ENCODE measurements around the gene TIMP1.

The TIMP1 gene

DNA sequence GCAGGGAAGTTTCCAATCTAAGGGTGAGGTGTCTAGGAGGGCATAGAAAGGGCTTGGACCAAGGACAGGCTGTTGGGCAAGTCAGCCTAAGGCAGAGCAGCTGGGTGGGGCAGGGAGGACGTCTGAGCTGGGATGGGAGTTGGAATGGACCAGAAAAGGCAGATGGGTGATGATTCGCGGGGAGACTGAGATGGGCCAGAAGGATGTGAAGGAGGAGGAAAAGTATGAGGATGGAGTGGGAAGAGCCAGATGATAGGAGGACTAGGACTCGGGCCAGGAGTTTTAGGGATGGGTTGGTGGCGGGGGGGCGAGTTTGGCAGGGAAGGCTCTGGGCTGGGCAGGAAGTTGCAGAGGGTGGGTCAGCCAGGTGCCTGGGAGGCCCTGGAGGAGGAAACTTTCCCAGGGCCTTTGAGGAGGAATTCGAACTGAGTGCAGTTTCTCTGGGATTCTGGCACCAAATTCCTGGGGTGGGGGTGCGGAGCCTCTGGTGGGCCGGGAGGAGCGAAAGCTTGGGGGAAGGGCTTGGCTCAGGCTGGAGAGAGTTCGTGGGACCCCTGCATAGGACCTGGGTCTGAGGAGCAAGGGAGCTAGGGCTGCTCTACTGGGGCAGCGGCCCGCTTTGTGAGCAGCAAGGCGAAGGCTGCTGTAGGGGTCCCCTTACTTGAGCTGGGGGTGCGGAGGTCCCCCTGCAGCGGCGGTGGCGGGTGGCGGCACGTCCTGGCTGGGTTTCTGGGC lies 8.7 kb upstream of the TIMP1 start:
- no peak for DNase-seq (ENCODE audit: low read depth in 2 of 3, low spot score in 2 of 3)

- DNase-seq (ENCODE audit: low read depth in 2 of 3, low spot score in 2 of 3), result no peak
These were observed 8.1 kb upstream of the TIMP1 start for GRCh38 chrX:47574076-47574546.

- no peak for DNase-seq (ENCODE audit: low read depth in 2 of 3, low spot score in 2 of 3)
These were observed 7.5 kb upstream of the TIMP1 start for GRCh38 chrX:47574547-47575301.

GRCh38 chrX:47576021-47576898 lies 6.0 kb upstream of the TIMP1 start:
- no peak for DNase-seq (ENCODE audit: low read depth in 2 of 3, low spot score in 2 of 3)

GRCh38 chrX:47577424-47577823 lies 4.8 kb upstream of the TIMP1 start:
- DNase-seq (ENCODE audit: low read depth in 2 of 3, low spot score in 2 of 3), result no peak

DNA sequence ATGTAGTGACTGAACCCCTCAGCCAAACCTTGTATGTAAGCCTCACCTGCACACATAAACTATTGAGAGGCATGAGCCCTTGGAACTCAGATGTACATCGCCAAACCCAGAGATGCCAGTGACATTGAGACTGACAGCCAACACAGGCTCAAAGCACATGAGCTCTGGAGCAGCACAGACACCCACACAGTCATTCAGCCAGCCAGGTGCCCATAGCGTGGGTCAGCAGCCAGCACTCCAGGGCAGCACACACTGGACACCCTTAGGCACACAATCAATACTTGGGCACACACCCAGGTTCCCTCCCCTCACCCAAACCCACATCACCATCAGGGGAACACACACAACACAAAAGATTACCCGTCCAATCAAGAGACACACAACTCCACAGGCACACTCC lies 4.3 kb upstream of the TIMP1 start:
- no peak for DNase-seq (ENCODE audit: low read depth in 2 of 3, low spot score in 2 of 3)

DNA sequence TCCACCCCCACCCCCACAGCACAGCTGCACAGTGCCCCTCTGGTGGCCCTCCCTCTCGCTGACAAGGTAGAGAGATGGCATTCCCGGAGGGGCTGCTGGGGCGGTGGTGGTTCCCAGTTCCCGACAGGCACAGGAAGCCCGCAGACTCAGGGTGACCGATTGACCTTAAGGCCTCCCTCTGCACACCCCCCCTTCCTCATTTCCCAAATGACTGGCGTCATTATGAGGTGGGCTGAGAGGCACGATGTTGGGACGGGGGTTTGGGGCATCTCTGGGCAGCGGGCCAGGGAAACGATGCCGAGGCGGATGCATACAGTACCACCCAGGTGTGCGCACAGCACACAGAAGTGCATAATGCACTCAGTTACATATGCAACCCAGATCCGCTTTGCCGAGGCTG lies 3.5 kb upstream of the TIMP1 start:
- DNase-seq (ENCODE audit: low read depth in 2 of 3, low spot score in 2 of 3), result no peak

DNA sequence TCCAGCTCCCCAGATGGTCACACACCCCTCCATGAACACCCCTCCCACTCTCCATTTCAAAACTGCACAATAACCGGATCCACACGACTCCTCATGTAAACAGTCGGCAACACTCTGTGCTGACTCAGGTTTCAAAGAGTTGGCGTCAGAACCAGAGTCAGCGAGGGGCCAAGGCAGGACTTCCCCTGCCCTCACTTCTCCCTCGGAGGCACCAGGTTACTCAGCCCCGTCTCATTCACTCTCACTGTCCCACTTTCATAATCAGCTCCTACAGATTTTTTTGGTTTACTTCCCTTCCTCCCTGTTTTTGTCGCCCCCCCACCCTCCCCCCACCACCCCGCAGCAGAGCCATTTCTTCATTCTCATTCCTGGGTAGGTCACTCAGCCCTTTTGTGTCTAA lies 2.7 kb upstream of the TIMP1 start:
- DNase-seq (ENCODE audit: low read depth in 2 of 3, low spot score in 2 of 3), result peak in 1 of 3 experiments; percentile 10

DNA sequence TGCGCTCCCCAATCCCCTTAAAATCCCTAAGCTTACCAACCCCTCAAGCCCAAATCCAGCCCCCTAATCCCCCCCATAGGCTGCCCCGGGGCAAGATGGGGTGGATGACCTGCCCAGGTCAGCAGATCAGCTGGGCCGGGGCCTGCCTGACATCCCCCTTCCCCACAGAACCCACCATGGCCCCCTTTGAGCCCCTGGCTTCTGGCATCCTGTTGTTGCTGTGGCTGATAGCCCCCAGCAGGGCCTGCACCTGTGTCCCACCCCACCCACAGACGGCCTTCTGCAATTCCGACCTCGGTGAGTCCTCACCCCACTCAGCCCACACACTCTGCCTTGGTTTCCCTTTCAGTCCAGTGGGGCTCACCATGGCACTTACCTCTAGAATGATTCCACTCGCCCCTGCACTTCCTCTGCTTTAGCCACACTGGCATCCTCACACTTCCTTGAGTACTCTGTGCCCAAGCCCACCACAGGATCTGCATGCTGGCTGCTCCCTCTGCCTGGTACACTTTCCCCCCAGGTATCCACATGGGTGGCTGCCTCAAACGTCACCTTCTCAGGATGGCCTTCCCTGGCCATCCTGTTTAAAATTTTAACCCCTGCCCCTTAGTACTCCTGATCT lies 1.1 kb downstream of the TIMP1 start:
- no peak for DNase-seq (ENCODE audit: low read depth in 2 of 3, low spot score in 2 of 3)

- no peak for DNase-seq (ENCODE audit: low read depth in 2 of 3, low spot score in 2 of 3)
These were observed 2.5 kb downstream of the TIMP1 start for GRCh38 chrX:47584714-47585113.

DNA sequence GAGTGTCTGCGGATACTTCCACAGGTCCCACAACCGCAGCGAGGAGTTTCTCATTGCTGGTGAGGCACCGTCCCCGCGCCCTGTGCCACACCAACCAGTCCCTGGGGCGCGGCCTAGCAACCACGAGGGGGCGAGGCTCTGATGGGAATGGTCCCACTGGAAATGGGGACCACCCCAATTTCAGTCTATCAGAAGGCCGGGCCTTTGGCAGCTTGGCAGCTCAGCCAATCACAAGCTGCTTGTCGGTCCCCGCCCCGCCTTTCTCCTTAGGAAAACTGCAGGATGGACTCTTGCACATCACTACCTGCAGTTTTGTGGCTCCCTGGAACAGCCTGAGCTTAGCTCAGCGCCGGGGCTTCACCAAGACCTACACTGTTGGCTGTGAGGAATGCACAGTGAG lies 3.0 kb downstream of the TIMP1 start:
- no peak for DNase-seq (ENCODE audit: low read depth in 2 of 3, low spot score in 2 of 3)

DNA sequence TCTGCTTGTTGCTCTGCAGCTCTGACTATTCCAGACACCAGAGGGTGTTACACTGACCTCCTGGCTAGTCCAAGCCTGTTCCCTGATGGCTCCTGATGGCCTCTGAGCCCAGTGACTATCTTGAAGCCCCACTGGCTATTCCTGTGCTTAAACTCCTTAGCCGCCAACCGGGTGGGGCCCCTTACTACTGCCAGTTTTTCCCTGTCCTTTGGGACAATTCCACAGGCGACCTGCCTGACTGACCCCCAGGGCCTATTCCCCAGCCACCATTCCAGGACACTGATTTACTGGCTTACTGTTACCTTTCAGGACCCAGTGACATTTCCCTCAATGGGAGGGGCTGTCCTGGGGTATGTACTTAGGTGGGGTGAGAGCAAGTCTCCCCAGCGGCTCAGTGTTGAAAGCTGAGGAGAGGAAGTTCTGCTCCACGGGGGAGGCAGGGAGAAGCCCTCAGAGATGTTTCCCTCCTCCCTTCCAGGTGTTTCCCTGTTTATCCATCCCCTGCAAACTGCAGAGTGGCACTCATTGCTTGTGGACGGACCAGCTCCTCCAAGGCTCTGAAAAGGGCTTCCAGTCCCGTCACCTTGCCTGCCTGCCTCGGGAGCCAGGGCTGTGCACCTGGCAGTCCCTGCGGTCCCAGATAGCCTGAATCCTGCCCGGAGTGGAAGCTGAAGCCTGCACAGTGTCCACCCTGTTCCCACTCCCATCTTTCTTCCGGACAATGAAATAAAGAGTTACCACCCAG lies 4.0 kb downstream of the TIMP1 start:
- no peak for DNase-seq (ENCODE audit: low read depth in 2 of 3, low spot score in 2 of 3)

- no peak for DNase-seq (ENCODE audit: low read depth in 2 of 3, low spot score in 2 of 3)
These were observed 5.1 kb downstream of the TIMP1 start for GRCh38 chrX:47587091-47587891.

DNA sequence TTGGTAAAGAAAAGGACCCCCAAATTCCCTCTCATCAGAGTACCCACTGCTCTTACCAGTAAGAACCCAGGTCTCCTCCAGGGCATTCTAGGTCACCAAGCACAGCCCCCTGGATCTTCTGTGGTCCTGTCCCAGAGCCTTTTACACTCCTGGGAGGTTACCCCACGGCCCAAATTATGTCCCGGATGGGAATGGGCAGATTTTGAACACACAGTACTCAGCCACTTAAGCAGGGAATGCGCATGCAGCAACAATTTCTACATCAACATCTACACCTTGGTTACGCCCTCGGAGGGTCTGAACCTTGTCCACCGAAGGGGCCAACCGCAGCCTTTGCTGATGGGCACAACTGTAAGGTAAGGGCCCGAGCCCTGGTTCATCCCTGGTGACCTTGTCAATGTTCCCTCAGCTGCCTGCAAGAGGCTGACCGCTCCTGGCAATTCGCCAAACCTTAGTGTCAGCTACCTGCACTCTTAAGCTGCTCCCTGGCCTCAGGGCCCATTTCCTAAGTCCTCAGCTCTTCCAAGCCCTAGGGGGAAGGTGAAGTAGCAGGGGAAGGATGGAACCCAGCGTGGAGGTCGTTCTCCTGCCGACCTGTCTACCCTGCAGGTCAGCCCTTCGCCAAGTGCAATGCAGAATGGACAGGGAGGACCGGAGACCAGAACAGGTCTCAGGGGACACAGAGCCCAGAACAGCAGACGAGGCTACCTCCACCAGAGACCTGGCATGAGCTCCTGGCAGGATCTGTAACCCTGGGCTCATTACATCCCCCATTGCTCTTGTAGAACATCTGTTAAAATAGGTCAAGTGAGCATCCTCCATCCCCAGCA lies 5.9 kb downstream of the TIMP1 start:
- DNase-seq (ENCODE audit: low read depth in 2 of 3, low spot score in 2 of 3), result no peak

DNA sequence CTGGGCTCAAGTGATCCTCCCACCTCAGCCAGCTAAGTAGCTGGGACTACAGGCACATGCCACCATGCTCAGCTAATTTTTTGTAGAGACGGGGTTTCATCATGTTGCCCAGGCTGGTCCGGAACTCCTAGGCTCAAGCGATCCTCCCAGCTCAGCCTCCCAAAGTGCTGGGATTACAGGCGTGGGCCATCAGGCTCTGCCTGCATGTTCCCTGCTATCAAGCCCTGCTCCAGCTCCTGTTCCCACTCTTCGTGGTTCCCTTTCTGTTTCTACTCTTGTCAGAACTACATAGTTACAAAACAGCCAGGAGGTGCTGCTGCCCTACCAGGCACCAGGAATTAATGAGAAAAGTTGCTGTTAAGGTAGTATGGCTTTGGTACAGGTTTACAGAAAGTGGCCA lies 8.7 kb downstream of the TIMP1 start:
- no peak for DNase-seq (ENCODE audit: low read depth in 2 of 3, low spot score in 2 of 3)

GRCh38 chrX:47593522-47593921 lies 11.3 kb downstream of the TIMP1 start:
- DNase-seq (ENCODE audit: low read depth in 2 of 3, low spot score in 2 of 3), result no peak

DNA sequence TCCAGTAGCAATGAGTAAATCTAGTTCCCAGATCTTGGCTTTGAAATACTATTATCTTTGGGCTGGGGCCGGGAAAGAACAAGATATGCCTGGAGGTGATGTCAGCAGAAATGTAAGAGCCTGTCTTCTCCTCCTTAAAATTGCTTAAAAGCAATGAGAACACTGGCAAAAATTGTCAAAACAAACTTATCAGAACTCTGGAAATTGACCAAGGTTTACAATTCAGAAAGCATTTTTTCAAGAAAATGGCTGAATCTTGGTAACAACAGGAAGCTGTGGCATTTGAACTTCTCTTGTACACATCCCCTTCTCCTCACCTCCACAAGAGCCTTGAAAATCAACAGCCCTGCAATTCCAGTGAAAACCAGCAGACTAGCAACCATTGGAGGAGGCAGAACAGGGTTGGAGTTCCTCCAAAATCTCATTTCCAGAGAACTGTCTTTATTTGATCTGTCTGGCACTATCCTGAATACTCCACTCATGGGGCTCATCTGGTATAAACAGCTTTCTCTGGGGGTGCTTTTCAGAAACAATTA lies 13.5 kb downstream of the TIMP1 start:
- DNase-seq (ENCODE audit: low read depth in 2 of 3, low spot score in 2 of 3), result no peak

DNA sequence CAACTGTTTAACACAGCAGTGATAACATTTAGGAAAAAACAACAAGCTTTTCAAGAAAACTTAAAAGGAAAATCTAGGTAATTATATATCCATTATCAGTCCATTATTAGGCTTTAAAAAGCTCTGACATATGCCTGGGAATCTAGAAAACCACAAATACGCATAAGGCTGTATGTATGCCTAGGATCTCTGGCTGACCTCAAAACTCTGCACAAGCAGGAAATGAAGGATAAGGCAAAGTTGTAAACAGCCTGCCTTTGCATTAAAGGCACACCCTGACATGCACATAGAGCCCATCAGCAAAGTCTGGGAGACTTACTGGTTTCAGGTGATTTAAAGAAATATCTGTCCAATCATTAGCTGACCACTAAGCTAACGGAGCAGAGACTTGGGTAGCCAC lies 14.0 kb downstream of the TIMP1 start:
- DNase-seq (ENCODE audit: low read depth in 2 of 3, low spot score in 2 of 3), result no peak

- no peak for DNase-seq (ENCODE audit: low read depth in 2 of 3, low spot score in 2 of 3)
These were observed 15.0 kb downstream of the TIMP1 start for GRCh38 chrX:47597222-47597621.
